Measurements from ENCODE around the gene PTPRE.

DNA sequence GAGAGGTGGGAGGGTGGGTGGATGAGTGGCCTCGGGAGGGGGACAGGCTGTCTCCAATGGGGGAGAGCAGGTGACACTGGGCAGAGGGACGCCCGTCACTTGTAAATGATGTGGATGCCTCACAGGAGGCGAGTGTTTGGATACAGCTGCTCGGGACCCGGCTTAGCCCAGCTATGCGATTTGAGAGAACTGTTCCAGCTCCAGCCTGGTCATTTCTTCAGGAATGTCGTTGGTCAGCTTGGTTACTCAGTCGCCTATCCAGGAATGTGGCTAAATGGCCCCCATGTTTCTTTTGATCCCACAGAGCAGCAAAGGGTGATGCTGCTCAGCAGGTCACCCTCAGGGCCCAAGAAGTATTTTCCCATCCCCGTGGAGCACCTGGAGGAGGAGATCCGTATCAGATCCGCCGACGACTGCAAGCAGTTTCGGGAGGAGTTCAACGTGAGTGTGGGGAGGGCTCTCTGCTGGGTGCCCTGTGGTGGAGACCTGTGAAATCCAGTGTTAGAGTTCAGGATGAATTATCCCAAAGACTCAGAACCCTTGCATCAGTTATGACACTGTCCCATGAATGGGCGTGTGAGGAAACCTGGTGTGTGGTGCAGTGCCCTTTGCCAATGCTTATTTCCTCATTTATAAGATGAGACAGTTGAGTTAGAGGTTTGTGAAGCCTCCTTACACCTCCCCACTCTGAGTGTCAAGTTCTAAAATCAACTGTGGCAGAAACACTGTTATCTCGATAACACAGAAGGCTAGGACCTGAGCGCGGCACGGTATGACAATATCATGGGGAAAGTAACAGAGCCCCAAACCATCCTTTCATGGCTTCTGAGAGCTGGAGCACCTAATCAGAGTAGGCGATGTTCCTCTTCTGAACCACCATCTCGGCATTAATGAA lies 142.6 kb downstream of the PTPRE start:
- TF ChIP-seq ZNF623 (tag by site-specific recombination; IDR thresholded peaks at IDR 0.05), result no peak
- TF ChIP-seq RBAK (tag by site-specific recombination; IDR thresholded peaks at IDR 0.05), result no peak
- TF ChIP-seq, protein P1, sequence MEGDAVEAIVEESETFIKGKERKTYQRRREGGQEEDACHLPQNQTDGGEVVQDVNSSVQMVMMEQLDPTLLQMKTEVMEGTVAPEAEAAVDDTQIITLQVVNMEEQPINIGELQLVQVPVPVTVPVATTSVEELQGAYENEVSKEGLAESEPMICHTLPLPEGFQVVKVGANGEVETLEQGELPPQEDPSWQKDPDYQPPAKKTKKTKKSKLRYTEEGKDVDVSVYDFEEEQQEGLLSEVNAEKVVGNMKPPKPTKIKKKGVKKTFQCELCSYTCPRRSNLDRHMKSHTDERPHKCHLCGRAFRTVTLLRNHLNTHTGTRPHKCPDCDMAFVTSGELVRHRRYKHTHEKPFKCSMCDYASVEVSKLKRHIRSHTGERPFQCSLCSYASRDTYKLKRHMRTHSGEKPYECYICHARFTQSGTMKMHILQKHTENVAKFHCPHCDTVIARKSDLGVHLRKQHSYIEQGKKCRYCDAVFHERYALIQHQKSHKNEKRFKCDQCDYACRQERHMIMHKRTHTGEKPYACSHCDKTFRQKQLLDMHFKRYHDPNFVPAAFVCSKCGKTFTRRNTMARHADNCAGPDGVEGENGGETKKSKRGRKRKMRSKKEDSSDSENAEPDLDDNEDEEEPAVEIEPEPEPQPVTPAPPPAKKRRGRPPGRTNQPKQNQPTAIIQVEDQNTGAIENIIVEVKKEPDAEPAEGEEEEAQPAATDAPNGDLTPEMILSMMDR (tag by site-specific recombination; IDR thresholded peaks at IDR 0.05), result no peak
- TF ChIP-seq REPIN1 (tag by site-specific recombination; IDR thresholded peaks at IDR 0.05; ENCODE audit: low read depth), result no peak
- TF ChIP-seq, protein P2, sequence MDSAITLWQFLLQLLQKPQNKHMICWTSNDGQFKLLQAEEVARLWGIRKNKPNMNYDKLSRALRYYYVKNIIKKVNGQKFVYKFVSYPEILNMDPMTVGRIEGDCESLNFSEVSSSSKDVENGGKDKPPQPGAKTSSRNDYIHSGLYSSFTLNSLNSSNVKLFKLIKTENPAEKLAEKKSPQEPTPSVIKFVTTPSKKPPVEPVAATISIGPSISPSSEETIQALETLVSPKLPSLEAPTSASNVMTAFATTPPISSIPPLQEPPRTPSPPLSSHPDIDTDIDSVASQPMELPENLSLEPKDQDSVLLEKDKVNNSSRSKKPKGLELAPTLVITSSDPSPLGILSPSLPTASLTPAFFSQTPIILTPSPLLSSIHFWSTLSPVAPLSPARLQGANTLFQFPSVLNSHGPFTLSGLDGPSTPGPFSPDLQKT (IDR thresholded peaks at IDR 0.05; ENCODE audit: borderline replicate concordance, low read depth, low read length), result no peak
- TF ChIP-seq, protein P3, sequence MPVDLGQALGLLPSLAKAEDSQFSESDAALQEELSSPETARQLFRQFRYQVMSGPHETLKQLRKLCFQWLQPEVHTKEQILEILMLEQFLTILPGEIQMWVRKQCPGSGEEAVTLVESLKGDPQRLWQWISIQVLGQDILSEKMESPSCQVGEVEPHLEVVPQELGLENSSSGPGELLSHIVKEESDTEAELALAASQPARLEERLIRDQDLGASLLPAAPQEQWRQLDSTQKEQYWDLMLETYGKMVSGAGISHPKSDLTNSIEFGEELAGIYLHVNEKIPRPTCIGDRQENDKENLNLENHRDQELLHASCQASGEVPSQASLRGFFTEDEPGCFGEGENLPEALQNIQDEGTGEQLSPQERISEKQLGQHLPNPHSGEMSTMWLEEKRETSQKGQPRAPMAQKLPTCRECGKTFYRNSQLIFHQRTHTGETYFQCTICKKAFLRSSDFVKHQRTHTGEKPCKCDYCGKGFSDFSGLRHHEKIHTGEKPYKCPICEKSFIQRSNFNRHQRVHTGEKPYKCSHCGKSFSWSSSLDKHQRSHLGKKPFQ (tag by site-specific recombination; IDR thresholded peaks at IDR 0.05), result no peak
- no peak for TF ChIP-seq PRDM1 (tag by site-specific recombination; IDR thresholded peaks at IDR 0.05)
- no peak for TF ChIP-seq SP2 (tag by site-specific recombination; IDR thresholded peaks at IDR 0.05)
- TF ChIP-seq YY1 (tag by site-specific recombination; IDR thresholded peaks at IDR 0.05), result no peak
- TF ChIP-seq ZNF350 (tag by site-specific recombination; IDR thresholded peaks at IDR 0.05), result no peak
- no peak for TF ChIP-seq ZNF121 (tag by site-specific recombination; IDR thresholded peaks at IDR 0.05)
- TF ChIP-seq, protein P4, sequence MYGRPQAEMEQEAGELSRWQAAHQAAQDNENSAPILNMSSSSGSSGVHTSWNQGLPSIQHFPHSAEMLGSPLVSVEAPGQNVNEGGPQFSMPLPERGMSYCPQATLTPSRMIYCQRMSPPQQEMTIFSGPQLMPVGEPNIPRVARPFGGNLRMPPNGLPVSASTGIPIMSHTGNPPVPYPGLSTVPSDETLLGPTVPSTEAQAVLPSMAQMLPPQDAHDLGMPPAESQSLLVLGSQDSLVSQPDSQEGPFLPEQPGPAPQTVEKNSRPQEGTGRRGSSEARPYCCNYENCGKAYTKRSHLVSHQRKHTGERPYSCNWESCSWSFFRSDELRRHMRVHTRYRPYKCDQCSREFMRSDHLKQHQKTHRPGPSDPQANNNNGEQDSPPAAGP (tag by site-specific recombination; IDR thresholded peaks at IDR 0.05), result no peak
- TF ChIP-seq, protein P5, sequence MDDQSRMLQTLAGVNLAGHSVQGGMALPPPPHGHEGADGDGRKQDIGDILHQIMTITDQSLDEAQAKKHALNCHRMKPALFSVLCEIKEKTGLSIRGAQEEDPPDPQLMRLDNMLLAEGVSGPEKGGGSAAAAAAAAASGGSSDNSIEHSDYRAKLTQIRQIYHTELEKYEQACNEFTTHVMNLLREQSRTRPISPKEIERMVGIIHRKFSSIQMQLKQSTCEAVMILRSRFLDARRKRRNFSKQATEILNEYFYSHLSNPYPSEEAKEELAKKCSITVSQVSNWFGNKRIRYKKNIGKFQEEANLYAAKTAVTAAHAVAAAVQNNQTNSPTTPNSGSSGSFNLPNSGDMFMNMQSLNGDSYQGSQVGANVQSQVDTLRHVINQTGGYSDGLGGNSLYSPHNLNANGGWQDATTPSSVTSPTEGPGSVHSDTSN (CRISPR knock-in tag; IDR thresholded peaks at IDR 0.05), result no peak
